IPS-NIHi11 (cell line): ENCODE results near the gene RASSF5.

Source experiments
- DNase-seq: peaks from one replicate; pipeline ENCODE4 v3.0.0; 2012; ENCODE audit warnings: mixed read lengths, low spot score

The RASSF5 gene

DNA sequence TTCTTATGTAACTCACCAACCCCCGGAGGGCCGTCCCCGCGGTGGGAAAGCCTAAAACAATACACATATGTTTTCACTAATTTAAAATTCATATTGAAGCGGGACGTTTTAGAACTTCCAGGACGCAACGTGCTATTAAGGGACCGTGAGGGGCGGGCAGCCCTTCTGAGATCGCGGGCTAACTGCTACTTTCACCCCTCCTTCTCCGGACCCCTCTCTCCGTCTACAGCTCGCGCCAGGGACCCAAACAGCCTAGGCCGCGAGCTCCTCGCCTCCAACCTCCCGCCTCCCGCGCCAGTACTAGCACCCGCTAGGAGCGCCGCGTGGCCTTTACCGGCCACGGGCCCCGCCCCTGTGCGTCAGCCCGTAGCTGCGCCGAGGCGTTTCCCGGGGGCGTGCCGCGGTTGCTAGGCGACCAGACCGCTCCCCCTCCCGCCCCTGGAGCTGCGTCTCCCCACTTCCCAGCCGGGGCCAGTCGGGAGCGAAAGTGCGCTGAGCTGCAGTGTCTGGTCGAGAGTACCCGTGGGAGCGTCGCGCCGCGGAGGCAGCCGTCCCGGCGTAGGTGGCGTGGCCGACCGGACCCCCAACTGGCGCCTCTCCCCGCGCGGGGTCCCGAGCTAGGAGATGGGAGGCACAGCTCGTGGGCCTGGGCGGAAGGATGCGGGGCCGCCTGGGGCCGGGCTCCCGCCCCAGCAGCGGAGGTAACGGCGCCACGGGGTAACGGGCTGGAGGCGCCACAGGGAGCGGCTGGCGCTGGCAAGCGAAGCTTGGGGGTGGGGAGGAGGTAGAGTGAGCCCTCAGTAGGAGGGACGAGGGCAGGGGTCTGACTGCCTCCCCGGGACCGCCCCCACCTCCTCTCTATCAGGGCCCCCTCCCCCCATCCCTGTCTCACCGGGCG lies 128.0 kb downstream of the RASSF5 start, which contains the start of gene DYRK3:
DYRK3 (plus strand) TSS at position 457 of the 898 bp plus-strand sequence; CDS start at position 625, 168 bp downstream.
- DNase-seq: peak; percentile 96

DNA sequence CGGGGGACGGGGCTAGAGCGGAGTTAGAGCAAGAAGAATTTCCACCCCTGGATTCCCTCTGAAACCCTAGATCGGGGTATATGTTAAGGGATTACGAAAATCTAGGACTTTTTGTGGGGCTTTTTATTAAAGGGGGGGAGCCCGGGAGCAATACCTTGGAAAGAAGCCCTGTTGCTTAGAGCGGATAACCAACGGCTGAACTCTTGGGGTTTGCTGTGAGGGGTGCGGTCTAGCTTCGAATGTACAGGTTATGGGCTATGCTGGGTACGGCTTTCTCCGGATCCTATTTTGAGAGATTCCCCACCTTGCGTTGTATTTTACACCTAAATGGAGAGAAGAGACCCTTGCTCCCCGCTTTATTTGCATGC lies 128.6 kb downstream of the RASSF5 start:
- no peak for DNase-seq

DNA sequence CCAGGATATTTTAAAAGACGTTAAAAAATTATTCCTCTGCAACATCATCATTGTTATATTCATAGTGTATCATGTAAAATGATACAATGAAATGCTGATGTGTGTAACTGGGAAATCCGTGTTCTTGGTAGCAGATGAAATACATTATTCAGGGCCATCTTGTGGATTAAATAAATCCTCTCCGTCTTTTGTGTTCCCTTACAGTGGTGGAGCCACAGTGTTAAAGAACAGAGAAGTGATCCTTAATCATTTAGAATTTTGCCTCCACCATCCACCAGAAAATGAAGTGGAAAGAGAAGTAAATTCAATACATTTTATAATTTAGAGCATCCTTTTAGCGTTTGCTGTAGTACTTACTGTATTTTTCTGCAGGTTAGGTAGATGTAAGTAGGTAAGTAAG lies 129.3 kb downstream of the RASSF5 start:
- DNase-seq: no peak

DNA sequence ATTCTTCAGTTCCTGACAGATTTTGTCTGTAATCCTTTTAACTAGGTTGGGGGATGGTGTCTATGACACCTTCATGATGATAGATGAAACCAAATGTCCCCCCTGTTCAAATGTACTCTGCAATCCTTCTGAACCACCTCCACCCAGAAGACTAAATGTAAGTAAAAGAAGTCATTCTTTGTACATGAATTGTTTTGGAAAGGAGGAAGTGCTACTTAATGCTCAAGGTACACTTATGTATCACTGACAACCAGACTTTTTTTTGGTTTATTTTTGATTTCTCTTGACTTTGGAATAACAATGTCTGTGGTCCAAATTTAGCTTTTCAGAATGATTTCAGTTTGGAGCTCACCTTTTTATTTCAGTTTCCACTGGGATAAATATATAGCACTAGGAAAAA lies 130.3 kb downstream of the RASSF5 start:
- no peak for DNase-seq
